Pulmonary artery endothelial cell (primary cell): Measurements from ENCODE around the gene TRIM26. TPM values are rescaled to one million over a fixed set of nuclear protein-coding genes. Genes with fewer than 3 reads are reported as not detected.
"Not testable (repeated sequence)": the region's sequence is repeated elsewhere in the genome, so short reads cannot be mapped to it uniquely, and the experiment has no call there.

Experiments used
- DNase-seq: peaks from one replicate; pipeline ENCODE4 v3.0.0-alpha.2; 2011; ENCODE audit warnings: low read depth, low spot score
- total RNA-seq: library from RNA; depleted of rRNA; stranded (reverse); fragments of >200 nt; gene quantifications from 2 replicates; pipeline ENCODE4 v1.2.3, GENCODE V29; 2014

TRIM26 gene
- total RNA-seq, 1 donor from 2014 or later = 25.2 TPM

DNA sequence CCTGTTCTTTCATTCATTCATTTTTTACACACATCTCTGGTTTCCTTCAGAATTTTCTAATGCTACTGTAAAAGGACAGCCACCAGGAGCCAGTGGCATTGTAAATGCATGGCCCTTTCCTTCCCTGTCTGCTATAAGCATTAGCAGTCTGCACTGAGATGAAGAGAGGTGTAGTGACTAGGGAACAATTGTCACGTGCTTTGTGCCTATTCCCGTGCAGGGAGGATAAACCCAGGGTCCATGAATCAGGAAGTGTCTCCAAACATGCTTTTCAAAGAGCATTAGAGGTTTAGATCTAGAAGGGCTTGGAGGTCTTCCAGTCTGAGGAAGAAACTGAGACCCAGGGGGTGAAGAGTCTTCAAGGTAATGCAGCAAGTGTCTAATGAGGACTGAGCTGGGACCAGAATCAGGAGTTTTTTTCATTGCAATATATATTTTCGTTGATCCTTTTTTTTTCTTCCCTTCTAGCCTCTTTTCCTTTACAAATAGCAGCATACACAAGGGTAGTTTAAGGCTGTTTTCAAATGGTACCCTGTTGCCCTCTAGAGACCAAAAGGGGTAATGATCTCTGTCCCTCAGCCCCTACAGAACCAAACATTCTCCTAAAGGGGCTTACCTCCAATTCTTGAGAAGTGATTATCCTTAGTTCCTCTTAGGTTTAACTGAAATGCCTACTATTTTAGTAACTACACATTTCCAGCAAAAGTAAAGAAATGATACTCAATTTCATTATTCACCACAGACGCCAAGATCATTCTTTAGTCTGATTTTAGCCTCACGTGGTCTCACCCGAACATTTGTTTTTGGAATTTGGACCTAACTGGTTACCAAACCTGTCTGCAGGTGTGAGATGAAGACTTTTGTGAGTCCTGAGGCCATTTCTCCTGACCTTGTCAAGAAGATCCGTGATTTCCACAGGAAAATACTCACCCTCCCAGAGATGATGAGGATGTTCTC lies 43.3 kb downstream of the TRIM26 start:
- no peak for DNase-seq

DNA sequence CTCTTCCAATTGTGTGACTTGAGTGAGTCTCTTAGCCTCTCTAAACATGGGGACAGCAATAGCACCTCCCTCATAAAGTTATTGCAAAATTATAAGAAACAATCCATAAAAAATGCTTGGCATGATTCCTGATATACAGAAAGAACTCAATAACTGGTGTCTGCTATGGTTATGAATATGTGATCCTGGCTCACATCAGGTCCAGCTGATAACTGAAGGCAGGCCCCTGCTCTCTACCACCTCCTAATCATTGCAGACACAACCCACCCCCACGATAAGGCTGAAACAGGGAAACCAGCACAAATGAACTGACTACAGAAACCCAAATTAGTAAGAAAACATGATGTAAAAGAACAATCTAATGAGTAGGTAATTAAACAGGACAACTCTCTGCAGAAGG lies 44.5 kb downstream of the TRIM26 start:
- DNase-seq = no peak

DNA sequence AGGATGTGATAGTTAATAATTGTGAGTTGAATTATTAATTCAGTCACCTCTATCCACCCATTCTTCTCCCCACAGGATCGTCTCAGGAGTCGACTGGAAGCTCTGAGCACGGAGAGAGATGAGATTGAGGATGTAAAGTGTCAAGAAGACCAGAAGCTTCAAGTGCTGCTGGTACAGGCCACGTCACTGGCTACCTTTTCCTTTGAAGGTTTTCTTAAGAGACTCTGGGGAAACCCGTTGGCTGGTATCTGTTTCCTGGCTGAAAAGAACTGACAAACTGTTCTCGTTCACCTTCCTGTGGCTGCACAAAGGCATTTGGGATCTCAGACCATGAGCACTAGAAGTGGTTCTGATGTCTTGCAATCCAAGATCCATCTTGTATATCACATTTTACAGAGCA lies 46.1 kb downstream of the TRIM26 start:
- no peak for DNase-seq

DNA sequence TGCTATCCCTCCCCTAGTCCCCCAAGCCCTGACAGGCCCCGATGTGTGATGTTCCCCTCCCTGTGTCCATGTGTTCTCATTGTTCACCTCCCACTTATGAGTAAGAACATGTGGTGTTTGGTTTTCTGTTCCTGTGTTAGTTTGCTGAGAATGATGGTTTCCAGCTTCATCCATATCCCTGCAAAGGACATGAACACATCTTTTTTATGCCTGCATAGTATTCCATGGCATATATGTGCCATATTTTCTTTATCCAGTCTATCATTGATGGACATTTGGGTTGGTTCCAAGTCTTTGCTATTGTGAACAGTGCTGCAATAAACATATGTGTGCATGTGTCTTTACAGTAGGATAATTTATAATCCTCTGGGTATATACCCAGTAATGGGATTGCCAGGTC lies 48.0 kb downstream of the TRIM26 start:
- not testable (repeated sequence) for DNase-seq

DNA sequence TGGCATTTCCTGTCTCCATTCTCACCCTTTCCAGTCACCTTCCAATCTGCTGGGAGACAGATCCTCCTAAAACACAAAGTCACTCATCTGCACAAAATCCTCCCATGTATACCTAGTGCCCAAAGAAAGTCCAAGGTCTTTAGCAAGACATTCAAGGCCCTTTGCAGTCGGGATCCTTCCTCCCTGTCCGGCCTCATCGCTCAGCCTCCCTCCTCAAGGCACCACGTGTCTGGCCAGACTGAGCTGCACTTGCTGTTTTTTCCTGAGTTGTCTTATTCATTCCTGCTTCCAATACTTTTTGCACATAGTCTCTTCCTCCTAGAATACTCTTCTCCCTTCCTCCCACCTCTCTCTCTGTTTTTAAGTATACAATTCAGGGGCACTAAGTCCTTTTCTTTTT lies 48.5 kb downstream of the TRIM26 start:
- DNase-seq = no peak

DNA sequence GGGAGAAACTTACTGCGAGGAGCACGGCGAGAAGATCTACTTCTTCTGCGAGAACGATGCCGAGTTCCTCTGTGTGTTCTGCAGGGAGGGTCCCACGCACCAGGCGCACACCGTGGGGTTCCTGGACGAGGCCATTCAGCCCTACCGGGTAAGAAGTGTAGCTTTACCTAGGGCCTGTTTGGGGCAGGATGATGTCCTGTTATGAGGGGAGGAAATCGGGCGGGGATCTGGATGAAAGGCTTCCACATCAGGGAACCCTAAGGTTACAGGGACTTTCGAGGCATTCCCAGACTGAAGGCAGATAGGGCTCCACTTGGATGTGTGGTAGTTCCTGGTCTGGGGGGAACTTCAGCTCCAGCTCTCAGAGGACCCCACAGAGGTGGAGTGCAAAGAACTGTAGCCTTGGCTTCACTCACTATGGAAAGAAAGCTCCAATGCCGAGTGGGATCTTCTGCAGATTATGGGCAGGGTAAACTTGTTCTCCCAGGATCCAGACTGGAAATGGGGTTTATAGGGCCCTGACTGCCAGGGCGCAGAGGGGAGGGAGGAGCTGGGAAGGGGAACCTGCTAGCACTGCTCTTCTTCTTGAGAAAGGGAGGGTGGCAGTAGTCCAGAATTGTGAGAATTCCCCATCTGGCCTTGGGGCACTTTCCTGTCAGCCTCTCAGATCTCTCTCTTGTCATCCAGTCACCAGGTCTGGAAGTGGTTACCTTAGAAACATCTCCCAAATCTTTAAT lies 49.1 kb downstream of the TRIM26 start:
- no peak for DNase-seq

DNA sequence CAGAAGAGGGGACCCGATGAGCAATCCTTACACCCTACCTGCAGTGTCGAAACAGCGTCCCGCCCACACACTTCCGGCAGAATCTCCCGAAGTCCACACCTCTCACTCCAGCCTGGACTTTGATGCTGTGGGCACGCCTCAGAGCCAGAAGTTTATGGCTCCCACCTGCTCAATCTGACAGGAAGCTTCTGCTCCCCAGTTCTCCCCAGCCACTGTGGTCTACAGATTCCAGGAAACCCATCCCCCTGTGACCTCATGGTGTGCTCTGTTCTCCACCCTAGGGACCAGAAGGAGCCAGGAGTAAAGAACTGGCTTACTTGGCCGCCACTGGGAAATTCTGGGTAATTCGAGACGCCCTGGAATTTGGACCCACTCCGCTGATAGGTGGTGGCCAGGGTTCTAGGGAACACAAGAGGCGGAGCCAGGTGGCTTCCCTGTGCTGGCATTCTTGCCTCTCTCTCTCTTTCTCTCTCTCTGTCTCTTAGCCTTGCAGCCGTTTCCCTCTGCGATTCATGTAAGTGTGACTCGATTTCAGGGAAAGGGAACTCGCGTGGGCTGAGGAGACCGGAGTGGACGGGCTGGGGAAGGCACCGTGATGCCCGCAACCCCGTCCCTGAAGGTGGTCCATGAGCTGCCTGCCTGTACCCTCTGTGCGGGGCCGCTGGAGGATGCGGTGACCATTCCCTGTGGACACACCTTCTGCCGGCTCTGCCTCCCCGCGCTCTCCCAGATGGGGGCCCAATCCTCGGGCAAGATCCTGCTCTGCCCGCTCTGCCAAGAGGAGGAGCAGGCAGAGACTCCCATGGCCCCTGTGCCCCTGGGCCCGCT lies 49.9 kb downstream of the TRIM26 start, which contains the start of gene TRIM15:
TSS of gene TRIM15 (plus strand) at position 457 of the 828 bp plus-strand sequence. CDS start at position 596, 139 bp downstream.
- no peak for DNase-seq

DNA sequence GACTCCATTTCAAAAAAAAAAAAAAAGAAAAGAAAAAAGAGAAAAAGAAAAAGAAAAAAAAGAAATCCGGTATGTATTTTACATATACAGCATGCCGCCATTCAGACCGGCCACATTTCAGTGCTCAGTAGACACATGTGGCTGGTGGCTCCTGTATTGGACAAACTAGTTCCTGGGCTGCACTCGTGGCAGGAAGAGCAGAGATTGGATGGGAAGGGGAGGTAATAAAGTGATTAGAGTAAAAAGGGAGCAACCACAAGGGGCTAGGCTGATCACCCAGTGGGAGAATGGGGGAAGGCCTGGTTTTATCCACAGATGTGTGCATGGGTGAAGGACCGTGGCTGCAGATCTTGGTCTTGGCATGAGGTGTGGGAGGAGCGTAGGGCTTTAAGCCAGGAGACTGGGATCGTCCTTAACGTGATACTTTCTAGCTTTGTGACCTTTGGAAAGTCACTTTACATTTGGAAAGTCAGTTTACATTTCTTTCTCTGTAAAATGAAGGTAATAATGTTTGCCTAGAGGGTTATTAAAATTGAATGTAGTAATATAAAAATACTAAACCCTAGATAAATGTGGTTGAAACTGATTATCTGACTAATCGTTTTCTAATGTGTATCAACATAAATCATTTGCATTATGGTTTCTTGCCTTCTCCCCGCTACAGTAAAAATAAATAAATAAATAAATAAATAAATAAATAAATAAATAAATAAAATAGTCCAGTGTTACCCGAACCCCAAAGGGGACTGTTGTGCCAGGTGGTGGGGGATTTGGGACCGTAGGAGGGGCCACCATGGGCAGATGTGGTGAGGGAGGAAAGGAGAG lies 50.7 kb downstream of the TRIM26 start:
- DNase-seq = no peak

DNA sequence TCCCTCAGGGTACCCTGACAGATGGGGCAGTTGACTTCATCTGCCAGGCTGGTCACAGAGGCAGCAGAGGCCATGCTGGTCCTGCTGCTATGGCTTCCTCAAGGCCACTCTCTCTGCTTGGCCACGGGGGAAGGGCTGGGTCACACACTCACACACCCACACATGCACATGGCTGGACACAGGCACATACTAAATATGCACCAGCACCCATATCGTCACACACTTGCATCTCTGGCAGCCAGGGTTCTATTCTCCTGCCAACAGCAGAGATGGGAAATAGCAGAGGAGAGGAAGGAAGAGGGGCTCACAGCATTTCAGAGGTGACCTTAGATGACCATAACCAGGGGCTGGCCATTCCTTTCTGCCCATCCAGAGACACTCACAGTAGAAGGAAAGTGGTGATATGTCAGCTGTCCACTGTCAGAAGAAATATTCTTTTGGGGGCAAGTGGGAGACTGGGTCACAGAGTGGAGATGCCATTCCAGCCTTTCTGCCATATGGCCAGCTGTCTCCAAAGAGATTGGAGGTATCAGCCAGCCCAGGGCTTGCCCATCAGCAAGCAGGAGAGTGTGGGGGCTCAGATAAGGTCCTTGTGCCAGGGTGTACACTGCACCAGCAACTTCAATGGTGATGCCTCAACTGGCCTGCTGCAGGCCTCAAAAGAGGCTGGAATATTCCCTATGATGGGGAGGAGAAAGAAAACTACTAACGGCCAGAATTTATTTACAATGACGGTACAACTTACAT lies 52.2 kb downstream of the TRIM26 start, which contains the start of gene TRIM10:
TSS of gene TRIM10 (minus strand) at position 427 of the 747 bp plus-strand sequence. CDS start at position 74, 353 bp downstream.
- DNase-seq = no peak

DNA sequence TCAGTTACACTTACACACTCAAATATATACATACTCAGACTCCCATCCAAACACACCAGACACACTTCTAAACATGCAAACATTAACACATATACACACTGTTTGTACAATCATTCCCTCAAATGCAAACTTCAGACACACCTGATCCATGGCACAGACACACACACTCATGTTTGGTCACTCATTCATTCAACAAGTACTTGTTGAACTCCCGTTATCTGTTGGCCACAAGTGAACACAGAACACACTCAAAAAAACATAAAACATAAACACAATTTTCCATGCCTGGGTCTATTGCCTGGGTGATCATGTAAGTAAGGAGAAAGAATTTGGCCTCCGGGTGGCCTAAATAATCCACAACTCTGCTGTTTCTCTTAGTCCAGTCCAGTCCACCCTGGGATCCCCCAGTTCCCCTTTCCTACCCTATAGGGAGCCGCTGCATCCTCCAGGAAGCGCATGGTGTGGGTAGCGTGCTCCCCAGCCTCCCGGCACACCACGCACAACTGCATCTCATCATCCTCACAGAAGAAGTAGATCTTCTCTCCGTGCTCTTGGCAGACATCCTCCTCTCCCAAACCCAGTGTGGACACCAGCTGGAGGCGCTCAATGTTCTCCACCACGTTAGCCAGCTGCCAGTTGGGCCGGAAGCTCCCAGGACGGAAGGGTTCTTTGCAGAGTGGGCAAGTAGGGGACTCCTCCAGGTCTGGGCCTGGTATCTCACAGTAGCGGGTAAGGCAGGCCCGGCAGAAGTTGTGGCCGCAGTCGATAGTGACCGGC lies 53.0 kb downstream of the TRIM26 start:
- DNase-seq = no peak

DNA sequence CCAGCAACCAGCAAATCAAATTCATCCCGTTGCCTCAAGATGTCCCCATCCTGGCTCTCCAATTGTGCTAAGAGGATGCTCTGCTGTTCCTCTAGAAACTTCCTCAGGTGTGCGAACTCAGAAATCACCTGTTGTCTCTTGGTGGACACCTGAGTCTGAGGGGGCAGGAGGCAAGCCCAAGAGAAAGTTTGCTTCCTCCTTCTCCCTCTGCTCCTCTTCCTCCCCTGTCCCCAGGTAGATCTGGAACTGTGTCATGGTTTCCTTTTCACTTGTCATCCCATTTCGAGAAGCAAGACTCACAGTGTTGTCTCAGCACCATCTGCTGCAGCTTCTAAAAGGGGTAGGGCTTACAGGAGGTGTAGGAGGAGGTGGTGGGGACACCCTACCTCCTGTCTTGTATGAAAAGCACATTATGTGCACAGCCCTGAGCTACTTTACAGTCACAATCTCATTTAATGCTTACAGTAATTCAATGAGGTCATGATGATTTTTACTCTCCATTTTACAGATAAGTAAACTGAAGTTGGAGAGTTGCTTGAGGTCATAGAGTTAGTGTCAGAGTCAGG lies 54.6 kb downstream of the TRIM26 start:
- no peak for DNase-seq

DNA sequence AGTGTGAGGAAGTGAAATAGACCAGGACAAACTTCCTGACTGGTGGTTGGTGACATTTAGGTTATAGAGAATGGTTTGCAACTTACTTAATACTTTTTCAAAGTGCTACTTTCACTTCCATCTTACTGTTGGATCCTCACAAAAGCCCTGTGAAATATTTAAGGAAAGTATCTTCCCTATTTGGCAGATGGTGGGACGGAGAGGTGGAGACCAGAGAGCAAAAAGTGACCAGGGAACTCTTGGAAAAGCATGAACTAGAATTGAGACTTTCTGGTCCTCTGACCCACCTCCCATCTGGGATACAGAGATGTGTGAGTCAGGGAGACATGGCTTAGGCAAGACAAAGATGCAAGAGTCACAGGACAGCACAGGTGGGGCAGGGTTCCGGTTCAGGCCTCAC lies 55.2 kb downstream of the TRIM26 start:
- no peak for DNase-seq

DNA sequence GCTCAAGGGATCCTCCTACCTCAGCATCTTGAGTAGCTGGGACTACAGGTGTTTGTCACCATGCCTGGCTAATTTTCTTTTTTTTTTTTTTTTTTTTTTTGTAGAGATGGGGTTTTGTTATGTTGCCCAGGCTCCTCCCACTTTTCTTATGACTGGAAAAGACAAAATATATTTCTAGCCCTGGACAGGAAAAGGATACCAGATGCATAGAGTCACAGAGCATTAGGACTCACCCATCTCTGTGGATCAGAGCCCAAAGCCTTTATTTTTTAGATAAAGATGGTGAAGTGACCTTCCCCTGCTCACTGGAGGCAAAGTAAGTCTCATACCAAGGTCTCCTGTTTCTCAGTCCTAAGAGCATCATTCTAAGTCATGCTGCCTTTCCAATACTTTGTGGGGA lies 55.6 kb downstream of the TRIM26 start:
- DNase-seq = no peak

DNA sequence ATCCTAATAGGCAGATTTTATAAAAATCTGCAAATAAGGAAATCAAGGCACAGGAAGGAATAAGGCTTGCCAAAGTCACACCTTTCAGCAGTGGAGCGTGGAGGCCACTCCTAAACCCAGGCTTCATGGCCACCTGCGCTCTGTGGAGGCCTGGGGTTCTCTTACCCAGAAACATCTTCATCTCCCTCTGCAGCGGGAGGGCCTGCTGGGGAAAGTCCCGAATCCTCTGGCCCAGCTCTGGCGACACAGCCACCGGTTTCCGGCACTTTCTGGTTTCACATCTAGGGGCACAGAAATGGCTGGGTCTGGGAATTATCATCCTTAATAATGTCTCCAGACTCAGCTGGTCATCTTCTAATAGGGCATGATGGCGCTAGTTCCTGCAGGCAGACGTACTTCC lies 56.4 kb downstream of the TRIM26 start:
- no peak for DNase-seq

DNA sequence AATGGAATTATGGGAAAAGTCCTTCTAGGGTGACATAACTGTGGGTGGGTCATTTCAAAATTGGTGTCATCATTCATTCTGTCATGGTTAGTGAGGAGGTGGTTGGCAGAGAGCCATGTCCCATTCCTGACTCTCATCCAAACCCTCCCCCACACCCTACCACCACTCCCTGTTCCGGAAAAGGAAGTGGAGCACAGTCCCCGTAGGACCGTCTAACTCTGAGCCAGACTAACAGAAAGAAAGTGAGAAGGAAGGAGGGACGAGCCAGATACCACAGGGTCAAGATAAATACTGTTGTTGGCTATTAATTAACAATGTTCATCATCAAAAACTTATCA lies 57.0 kb downstream of the TRIM26 start:
- no peak for DNase-seq

DNA sequence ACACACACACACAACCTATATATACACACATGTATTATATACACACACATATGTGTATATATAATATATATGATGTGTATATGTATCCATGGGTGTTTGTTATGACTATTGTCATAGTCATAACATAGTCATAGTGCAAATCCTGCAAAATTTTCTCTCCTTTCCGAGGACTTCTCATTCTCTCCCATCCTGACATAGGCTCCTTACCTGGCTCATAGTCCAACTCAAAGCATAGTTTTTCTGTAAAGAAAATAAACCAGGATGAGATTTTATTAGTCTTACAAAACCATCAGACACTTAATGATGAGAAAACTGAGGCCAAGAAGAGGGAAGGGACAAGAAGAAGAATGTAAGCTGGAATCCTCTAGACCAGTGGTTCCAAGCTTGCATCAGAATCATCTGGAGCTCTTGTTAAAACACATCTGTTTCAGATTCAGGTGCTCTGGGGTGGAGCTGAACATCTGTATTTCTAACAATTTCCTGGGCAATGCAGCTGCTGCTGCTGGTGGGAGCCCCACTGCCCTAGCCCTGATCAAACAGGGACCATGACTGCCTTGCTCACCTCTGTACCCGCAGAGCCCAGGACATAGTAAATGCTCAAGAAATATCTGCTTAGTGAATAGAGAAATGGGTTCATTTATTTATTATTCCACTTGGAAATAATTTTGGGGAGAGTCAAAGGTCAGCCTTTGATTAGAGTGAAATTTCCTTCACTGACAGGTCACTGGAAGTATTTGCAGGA lies 57.5 kb downstream of the TRIM26 start:
- DNase-seq = no peak

DNA sequence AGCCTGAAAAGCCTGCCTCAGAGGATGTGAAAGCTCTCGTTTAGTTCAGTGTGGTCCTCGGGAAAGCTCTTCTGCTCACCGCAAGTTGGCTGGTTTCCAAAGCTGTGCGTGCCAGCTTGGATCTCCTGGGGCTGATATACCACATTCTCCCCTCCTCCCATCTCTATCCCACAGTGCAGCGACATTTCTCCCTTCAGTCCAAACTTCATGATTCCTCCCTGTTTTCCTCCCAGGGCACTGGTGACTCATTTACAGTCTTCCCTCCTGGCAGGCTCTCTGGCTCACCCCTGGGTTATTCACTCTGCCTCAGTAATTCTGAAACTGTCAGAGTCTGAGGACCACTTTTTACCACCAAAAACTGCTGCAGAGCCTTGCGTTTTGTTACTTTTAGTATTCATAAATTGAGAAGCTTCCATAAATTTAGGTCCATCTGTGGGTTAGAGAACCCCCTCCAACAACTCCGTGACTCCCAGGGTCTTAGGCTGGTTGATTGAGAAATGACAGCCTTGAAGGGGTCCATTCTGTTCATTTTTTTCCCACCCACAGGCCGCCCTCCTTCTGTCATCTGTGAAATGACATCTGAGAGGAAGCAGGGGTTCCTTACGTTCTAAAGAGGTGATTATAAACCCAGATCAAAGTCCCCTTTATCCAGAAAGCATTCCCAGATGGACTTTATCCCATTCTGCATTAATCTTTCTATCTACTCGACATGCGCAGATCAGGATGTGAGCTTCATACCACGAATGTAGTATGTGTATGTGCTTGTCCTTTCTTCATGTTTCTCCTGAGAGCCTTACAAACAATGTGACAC lies 58.3 kb downstream of the TRIM26 start:
- DNase-seq = no peak
